ENCODE results near the gene ANXA3. TPM values are rescaled to one million over a fixed set of nuclear protein-coding genes. Genes with fewer than 3 reads are reported as not detected.
A peak's percentile ranks its signal among the peaks of the same experiment; 100 is the strongest.
"Not testable (repeated sequence)": the region's sequence is repeated elsewhere in the genome, so short reads cannot be mapped to it uniquely, and the experiment has no call there.

Gene ANXA3
- total RNA-seq, 1 donor from 2014 or later: 39.6 TPM

DNA sequence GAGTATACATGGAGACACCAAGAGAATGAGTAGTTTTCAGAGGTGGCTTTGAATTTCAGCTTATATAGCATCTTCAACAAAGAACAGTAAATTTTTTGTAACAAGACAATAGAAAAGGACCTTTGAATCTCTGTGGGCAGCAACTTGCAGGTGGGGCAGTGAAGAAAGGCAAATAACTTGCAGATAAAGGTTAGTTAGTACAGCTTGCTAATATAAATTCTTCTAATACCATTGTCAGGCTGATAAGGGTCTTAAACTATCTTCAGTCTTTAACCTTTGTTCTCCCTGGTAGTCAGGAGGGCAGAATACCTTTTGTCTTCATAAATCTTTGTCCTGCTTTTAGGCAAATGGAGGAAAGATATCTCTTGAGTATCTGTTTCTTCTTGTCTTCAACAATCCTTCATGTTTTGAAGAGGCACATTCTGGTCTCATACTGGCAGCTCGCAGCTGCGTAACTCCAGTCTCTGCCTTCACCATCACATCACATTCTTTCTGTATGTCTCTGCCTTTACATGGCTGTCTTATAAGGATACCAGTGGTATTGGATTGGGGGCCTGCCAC lies 16.0 kb downstream of the ANXA3 start:
- intact Hi-C loops (cut with micrococcal nuclease): no loop called here
- DNase-seq: no peak
- no peak for ATAC-seq

- DNase-seq: no peak
- intact Hi-C loops (cut with micrococcal nuclease): no loop called here
- ATAC-seq: peak; percentile 53
Observed at GRCh38 chr4:78568640-78569305, 17.2 kb downstream of the ANXA3 start.

GRCh38 chr4:78569306-78569821 lies 17.8 kb downstream of the ANXA3 start:
- intact Hi-C loops (cut with micrococcal nuclease): no loop called here
- ATAC-seq (peak; percentile 74), DNase-seq (no peak)

DNA sequence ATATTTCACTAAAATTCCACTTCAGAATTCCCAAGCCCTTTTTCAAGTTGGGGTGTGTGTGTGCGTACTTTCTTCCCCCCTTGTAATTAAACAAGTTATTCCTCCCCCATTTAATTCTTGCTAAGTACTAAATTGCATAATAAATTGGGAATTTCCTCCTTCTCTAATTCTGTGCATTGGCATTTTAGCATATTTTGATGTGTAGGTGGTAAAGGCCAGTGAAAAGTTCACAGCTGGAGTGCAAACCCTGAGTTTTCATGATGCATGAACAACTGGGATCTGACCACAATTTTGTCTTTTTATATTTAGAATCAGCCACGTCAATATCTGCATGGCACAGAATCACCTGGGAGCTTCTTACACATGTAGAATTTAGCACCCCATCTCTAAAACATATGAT lies 18.5 kb downstream of the ANXA3 start:
- ATAC-seq (no peak), DNase-seq (no peak)
- intact Hi-C loops (cut with micrococcal nuclease): no loop called here

DNA sequence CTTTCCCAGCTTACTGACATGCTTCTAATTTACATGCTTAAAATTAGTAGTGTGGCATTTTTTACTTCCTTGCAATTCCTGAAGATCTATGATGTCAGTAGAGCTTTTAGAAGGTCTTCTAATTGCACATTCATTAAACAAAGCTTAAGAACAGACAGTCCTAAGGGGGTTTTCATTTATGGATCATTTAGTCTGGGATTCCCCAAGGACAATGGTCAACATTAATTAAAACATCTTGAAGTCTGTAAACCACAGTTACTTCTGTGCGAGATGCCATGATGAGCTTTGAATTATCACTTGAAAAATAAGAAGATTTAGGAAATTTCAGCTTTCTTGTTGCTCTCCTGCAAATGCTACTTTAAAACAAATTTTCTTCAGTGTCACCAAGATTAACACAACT lies 20.2 kb downstream of the ANXA3 start:
- intact Hi-C loops (cut with micrococcal nuclease): no loop called here
- ATAC-seq (no peak), DNase-seq (no peak)

DNA sequence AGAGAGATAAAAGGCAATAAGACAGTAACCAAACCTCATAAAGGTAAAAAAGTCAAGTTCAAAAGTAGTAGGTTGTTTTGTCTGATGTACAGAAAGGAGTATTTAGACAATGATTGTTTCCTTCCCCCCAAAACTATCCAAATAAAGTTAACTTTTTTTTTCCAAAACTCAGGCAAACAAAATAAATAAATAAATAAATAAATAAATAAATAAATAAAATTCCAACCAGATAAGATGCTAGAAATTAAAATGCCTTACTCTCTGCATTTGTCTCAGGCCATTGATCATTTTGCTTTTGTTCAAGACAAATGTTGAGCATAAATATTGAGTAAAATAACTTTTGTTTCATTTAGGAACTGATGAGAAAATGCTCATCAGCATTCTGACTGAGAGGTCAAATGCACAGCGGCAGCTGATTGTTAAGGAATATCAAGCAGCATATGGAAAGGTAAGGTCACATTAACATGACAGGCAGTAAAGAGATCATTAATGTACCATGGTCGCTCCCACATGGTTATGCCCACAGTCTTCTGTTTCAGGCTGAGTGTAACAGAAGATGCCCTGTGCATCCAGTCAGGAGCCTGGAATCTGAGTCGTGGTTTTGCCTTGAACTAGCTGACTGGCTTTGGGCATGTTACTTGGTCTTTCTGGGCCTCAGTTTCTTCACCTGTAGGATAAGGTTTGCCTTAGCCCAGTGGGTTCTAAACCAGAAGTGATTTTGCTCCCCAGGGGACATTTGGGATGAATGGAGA lies 27.3 kb downstream of the ANXA3 start:
- intact Hi-C loops (cut with micrococcal nuclease): no loop called here
- ATAC-seq (no peak), DNase-seq (no peak)

DNA sequence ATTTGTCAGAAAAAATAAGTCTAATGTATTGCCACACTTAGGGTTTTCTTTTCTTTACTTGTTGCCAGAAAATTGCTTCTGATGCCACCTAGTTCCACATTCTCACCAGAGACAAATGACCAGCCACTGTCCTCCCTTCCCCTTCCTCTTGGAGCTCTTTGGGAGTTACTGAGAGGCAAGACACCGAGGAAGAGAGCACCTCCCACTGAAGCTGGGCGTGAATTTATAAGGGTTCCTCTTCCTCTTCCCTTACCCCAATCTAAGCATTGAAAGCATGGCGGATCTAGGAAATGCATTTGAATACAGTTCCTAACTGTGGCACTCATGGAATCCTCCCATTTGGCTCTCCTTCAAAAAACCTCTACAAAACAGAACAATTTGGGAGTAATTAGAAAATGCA lies 30.0 kb downstream of the ANXA3 start:
- ATAC-seq (peak; percentile 56), DNase-seq (no peak)
- intact Hi-C loops (cut with micrococcal nuclease): no loop called here

- no peak for DNase-seq
- no peak for ATAC-seq
- intact Hi-C loops (cut with micrococcal nuclease): no loop called here
Observed at GRCh38 chr4:78584863-78585547, 33.4 kb downstream of the ANXA3 start.

- DNase-seq: no peak
- ATAC-seq: no peak
- intact Hi-C loops (cut with micrococcal nuclease): no loop called here
Observed at GRCh38 chr4:78585633-78586032, 34.1 kb downstream of the ANXA3 start.

GRCh38 chr4:78588894-78589545 lies 37.5 kb downstream of the ANXA3 start:
- DNase-seq (no peak), ATAC-seq (peak; percentile 81)
- intact Hi-C loops (cut with micrococcal nuclease): no loop called here

DNA sequence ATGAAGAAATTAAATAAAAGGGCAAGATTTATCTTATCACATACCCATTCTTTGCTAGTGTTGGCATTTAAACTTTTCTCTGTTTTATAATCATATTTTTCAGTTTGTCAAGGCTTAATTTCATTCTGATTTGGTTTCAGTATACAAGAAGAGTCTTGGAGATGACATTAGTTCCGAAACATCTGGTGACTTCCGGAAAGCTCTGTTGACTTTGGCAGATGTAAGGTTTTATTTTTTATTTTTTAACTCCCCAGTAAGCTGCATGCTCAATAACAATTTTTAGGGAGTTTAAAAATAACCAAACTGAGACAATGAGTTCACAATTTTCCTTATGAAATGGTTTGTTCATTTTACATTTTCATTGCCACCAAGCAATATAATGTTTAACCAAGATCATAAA lies 39.8 kb downstream of the ANXA3 start:
- ATAC-seq (peak; percentile 65), DNase-seq (no peak)
- intact Hi-C loops (cut with micrococcal nuclease): no loop called here

- DNase-seq (no peak), ATAC-seq (no peak)
- intact Hi-C loops (cut with micrococcal nuclease): no loop called here
Observed at GRCh38 chr4:78592088-78592783, 40.7 kb downstream of the ANXA3 start.

GRCh38 chr4:78596111-78596742 lies 44.7 kb downstream of the ANXA3 start:
- DNase-seq (no peak), ATAC-seq (no peak)
- intact Hi-C loops (cut with micrococcal nuclease): no loop called here

GRCh38 chr4:78598431-78598830 lies 46.9 kb downstream of the ANXA3 start:
- DNase-seq; intact Hi-C loops (cut with micrococcal nuclease); ATAC-seq: not testable (repeated sequence)

DNA sequence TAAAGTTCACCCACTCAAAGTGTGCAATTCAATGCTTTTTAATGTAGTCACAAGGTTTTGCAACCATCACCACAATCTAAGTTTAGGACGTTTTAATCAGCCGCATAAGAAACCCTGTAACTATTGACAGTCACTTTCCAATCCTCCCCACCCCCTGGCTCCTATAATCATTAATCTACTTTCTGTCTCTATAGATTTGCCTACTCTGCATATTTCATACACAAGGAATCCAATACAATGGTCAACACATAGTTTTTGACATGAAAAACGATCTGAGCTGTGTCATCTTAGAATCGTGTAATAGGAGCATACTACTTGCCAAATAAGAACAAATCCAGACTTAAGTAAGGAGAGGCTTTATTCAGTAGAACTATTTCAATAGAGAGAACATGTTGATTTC lies 47.6 kb downstream of the ANXA3 start:
- intact Hi-C loops (cut with micrococcal nuclease): no loop called here
- DNase-seq (no peak), ATAC-seq (no peak)

GRCh38 chr4:78599931-78600375 lies 48.4 kb downstream of the ANXA3 start:
- DNase-seq (no peak), ATAC-seq (peak; percentile 87)
- intact Hi-C loops (cut with micrococcal nuclease): no loop called here

- intact Hi-C loops (cut with micrococcal nuclease): no loop called here
- no peak for DNase-seq
- peak; percentile 31 for ATAC-seq
Observed at GRCh38 chr4:78601013-78601412, 49.4 kb downstream of the ANXA3 start.

DNA sequence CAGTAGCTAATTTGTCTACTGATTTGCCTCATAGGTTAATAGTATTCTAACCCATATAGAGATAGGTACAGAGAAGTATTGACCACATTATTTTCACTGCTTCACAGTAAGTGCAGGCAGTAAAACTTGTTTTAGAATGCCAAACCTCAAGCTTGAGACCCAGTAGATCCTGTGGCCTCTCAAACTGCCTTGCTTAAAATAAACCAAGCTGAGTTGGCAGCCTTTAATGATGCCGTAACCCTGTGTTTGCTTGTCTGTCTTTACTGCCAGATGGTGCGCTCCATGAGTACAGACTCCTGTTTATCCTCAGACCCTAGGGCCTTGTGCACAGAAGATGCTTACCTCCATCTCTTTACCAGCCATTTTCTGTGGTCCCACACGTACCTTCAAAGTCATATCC lies 50.8 kb downstream of the ANXA3 start:
- no peak for DNase-seq
- intact Hi-C loops (cut with micrococcal nuclease): no loop called here
- ATAC-seq: peak; percentile 88
